T1000 (cell line): ENCODE results near the gene RAB34.
A peak's percentile ranks its signal among the peaks of the same experiment; 100 is the strongest.
"Not testable (repeated sequence)": the region's sequence is repeated elsewhere in the genome, so short reads cannot be mapped to it uniquely, and the experiment has no call there.

Source experiments
- DNase-seq: peaks from one replicate; lab custom pipeline; 2025; ENCODE audit warnings: mixed read lengths; lab: John Stamatoyannopoulos, UW

RAB34 gene

DNA sequence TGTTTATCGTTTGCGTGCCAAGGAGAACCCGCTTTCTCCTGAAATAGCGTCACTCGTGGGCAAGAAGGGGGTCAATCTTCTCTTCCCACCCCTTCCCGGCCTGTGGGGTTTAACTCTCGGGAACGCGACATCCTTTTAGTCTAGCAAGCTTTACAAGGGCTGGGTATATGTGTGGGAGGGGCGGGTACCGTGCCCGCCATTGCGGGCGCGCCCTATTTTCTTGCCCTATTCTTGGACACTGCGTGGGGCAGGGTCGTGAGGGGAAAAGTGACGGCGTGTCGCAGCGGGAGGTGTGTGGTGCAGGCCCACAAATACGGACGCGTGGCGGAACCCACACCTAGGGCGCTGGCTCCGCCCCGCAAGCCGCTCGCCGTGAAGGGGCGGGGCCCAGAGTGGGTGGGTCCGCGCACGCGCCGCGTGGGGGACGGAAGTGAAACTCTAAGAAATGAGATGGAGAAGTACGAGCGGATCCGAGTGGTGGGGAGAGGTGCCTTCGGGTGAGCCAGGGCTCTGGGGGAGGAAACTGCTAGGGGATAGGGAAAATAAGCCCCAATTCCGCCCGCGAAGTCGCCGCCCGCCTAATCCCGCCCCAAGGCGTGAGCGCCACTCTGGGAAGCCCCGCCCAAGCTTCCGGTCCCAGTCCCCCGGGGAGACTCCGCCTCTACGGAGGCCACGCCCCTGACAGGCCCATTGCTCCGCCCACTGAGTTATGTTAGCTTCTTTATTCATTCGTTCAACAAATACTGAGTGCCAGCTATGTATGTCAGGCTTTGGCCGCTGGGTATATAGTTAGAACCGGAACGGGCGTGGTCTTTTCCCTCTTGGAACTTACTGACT lies 10.9 kb upstream of the RAB34 start, which contains the start of gene NEK8:
Gene NEK8, plus strand, starts transcription at position 425 of the 837 bp plus-strand sequence. Its CDS starts 26 bp downstream, at position 451.
- peak; percentile 96 for DNase-seq

DNA sequence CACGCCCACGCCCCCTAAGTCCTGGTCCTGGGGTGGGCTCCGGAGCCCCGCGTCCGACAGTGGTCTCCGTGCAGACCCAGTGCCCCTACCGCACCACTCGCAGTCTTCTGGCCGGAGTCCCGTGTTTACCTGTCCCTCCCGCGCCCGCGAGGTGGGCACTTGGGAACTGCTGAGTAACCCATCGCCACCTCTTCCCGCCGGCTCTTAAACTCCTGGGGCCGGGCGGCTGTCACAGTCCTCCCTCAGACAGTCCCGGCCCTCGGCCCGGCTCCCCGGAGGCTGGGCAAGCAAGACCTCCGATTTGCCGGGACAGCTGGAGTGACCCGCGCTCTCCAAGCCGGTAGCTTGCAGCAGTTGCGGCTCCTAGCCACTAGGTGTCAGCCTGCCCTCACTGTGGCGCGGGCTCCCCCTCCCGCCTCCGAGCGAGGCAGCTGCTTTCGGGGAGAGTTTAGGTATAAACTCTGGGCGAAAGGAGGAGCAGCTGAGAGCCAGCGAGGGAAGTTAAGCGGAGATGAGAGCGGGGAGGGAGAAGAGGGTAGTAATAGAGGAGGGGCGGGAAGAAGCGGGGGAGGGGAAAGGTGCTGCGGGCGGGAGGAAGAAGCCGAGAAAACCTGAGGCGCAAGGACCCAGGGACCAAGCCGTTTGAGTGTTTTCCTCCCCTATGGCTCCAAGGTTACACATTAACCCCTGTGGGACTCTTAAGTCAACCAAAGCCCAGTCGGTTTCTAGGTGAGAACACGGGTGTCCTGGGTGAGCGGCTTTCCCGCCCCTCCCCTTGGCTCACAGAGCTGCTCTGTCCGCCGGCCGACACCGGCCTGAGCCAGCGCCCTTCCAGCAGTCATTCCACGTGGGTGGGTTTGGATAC lies 9.2 kb upstream of the RAB34 start:
- peak; percentile 94 for DNase-seq

DNA sequence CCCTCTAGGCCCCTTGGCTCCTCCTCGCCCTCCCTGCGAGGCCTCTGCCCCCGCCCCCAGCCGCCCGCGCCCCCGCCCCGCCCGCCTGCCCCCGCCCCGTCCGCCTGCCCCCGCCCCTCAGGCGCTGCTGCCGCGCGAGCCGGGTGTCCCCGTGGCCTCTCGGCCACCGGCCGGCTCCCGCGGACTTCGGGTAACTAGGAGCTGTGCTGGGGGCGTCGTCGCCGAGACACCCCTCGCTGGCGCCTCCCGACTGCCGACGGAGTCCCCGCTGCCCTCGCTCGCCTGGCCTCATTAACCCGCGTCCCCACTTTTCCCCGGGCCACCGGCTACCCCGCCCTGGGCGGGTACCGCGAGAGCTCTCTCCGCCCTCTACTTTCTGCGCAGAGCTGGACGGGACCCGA lies 8.6 kb upstream of the RAB34 start, which contains the start of gene TLCD1:
Gene TLCD1, minus strand, starts transcription at position 8 of the 401 bp plus-strand sequence. CDS start 136 bp downstream, outside the sequence.
- DNase-seq, result peak; percentile 80

DNA sequence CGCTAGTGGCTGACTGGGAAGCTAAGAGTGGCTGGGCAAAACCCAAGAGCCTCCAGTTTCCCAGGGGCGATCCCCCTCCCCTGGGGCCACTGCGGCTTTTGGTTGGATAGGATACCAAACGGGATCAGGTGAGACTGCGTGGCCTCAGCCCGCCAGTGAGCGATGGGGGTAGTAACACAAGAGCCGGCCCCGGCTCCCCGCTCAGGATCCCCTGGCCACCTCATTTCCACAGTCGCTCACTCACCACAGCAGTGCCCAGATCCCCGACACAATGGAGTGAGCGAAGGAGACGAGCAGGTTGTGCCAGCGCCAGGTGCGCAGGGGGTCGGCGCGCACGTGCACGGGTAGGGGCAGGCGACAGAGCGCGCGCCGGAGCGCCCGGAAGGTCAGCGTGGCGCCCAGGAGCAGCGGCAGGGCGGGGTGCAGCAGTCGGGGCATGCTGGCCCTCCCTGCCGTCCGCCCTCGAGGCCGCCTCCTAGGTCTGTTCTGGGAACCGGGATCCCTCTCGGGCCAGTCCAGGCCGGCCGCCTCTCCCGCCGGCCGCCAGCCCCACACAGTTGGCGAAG lies 8.1 kb upstream of the RAB34 start:
- DNase-seq, result no peak

DNA sequence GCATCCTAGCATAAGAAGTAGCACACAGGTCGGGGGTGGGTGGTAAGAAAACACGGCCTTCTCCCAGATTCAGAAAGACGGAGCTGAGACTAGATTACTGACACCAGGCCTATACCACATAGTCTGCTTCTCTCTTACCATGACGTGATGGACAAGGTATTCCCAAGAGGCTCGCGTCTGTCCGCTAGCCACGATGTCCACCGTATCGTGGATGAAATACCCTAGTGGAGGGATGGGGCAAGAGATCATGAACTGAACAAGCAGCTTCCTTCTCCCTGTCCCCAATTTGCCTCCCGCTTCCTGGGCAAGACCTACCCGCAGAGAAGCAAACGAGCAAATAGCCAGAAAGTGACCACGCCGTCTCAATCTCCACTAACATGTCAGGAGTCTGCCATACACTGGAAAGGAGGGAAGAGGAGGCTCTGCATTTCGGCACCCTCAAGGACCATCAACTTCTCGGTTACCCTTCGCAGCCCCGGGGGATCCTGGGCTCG lies 7.5 kb upstream of the RAB34 start:
- no peak for DNase-seq

DNA sequence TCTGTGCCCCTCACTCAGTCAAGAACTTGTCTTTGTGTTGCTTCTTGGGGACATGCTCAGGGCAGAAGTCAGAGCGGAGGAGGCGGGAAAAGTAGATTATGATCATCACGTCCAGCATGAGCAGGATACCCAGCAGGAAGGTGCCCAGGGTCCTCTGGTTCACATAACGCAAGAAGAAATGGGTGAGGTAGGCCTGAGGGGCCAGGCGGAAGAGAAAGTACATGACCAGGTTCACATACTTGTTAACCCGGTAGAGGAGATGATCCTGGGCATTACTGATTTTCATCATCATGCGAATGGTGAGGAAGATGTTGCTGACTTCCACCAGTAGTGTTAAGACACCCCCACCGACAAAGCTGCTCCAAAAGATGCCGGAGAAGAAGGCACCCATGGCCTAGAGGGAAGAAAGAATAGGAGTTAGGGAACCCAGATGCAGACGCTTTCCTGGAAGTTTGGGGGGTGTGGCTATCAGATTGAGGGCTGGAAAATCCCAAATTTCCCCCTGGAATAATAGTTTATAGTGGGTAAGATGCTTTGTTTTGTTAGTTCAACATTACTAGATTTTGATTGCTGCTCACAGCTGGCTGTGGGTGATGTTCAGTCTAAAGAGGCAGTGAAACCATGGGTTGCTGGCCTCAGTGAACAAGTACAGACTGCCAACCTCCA lies 7.0 kb upstream of the RAB34 start:
- no peak for DNase-seq

DNA sequence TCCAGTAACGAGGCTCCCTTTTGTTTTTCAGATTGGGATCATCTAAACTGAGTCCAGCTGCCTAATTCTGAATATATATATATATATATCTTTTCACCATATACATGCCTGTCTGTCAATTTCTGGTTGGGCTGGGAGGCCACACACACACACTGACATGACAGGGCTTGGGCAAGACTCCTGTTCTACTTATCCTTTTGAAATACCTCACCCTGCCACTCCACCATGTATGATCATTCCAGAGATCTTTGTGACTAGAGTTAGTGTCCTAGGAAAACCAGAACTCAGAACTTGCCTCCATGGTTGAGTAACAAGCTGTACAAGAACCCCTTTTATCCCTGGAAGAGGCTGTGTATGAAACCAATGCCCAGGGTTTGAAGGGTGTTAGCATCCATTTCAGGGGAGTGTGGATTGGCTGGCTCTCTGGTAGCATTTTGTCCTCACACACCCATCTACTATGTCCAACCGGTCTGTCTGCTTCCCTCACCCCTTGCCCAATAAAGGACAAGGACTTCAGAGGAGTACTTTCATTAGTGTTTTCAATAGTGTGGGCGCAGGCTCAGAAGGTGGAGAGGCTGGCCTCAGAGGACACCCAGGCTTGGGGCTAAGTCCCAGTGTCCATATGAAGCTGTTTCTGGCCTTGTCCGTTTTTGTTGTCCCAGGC lies 6.3 kb upstream of the RAB34 start:
- not testable (repeated sequence) for DNase-seq

DNA sequence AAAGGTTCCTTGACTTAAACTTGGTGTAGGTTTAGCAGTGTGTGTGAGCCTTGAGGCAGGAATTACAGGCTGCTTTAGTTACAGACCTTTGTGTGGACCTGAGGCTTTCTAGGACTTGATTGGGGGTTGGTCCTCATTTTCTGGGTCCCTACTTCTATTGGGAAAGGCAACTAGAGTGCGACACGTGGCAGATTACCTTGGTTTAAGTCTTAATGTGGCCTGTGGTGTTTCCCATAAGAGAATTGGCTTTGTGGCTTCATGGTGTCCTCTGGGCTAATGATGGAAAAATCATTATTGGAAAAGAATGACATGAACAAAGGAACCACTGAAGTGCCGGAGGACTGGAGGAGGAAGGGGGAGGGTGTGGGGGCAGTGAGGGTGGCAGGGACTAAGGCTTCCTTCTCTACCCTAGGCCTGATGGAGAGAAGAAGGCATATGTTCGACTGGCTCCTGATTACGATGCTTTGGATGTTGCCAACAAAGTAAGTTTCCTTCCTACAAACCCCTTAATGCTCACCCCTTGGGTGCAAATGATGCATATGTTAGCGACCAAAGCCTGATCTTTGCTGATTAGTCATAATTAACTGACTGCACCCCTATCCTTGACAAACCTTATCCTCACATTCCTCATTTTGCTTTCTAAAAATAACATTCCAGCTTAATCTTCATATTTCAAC lies 5.6 kb upstream of the RAB34 start:
- DNase-seq, result no peak

DNA sequence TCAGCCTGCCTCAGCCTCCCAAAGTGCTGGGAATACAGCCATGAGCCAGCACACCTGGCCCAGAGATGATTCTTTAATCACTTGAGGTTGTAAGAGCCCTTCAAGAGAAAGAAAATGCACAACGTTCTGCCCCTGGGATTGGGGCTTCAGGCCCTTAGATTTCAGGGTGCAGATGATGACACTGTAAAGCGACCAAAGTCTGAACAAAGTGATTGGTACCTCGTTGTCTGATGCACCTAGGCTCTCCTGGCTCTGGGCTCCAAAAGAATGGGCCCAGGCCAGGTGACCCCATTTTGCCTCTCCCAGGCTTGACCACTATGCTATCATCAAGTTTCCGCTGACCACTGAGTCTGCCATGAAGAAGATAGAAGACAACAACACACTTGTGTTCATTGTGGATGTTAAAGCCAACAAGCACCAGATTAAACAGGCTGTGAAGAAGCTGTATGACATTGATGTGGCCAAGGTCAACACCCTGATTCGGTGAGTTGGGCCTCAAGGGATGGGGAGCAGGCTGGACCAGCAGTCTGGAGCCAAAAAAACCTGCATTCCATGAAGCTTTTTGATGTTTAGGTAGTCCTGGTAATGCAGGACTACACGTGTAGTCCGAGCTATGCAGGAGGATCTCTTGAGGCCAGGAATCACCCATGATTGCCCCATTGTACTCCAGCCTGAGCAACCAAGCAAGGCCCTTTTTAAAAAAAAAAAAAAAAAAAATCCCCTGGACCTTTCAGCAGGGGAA lies 4.9 kb upstream of the RAB34 start:
- DNase-seq, result no peak

DNA sequence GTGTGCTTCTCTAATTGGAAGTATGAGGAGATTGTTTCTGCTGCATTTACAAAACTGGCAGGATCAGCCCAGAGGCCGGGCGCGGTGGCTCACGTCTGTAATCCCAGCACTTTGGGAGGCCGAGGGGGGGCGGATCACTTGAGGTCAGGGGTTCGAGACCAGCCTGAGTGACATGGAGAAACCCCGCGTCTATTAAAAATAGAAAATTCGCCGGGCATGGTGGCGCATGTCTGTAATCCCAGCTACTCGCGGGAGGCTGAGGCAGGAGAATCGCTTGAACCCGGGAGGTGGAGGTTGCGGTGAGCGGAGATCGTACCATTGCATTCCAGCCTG lies 3.3 kb upstream of the RAB34 start:
- not testable (repeated sequence) for DNase-seq

DNA sequence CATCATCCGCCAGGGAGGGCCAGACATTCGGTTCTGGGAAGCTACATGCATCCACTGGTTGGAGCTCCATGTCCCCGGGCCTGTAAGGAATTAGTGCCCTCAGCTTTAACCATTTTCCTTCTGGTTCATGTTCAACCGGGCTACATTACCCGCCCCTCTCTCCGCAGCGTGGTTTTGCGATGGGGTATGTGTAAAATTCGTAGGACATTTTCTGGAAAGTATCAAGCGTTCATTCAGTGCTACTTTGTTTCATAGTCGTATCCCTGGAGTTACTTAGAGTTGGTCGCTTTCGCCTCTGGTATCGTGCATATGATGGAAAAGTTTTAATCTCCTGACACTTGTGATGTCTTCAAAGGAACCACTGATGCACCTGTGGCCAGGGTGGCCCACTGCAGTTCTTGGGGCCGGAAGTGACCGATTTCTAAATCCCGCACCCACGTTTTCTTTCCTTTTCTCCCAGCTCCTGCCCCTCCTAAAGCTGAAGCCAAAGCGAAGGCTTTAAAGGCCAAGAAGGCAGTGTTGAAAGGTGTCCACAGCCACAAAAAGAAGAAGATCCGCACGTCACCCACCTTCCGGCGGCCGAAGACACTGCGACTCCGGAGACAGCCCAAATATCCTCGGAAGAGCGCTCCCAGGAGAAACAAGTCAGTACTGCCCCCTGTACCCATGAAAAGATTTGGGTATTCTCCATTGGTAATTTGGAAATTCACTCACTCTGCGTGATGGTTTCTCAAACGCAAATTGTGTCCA lies 2.8 kb upstream of the RAB34 start:
- DNase-seq, result no peak

DNA sequence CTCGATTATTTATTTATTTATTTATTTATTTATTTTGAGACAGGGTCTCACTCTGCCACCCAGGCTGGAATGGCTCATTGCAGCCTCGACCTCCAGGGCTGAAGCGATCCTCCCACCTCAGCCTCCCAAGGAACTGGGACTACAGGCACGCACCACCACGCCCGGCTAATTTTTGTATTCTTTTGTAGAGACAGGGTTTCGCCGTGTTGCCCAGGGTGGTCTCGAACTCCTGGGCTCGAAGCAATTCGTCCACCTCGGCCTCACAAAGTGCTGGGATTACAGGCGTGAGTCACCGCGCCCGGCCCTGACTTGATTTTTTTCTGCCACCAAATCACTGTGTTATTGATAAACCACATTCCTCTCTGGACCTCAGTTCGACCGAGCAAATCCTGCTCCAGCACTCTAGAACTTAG lies 1.4 kb upstream of the RAB34 start:
- DNase-seq, result no peak

DNA sequence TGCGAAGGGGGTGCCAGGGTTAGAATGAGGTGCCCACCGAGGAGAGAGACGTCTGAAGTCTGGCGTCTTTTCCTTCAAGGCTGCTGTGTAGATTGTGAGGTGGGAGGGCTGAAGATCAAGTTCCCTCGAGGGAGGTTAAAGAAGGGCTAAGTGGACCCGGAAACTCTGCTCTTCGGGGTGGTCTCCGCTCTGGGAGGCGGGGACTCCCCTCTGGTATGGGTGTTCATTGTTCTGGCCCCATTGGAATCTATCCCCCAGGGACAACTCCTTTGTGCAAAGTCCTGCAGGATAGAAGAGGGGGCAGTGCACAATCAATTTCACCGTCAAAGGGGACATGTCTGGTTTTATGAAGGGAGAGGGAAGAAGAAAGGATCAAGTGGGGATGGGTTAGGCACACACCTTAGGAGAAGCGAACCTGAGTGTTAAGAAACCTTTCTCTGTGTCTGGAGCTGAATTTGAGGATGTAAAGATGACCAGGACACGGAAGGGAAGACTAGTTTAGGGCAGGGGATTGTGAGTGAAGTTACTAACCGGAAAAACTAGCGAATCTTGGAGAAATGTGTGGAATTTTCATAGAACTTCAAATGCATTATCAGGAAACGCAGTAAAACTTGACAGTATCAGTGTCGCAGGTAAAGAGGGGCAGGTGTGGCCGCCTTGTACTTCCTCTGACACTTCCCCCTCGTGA lies 809 bp upstream of the RAB34 start:
- no peak for DNase-seq

DNA sequence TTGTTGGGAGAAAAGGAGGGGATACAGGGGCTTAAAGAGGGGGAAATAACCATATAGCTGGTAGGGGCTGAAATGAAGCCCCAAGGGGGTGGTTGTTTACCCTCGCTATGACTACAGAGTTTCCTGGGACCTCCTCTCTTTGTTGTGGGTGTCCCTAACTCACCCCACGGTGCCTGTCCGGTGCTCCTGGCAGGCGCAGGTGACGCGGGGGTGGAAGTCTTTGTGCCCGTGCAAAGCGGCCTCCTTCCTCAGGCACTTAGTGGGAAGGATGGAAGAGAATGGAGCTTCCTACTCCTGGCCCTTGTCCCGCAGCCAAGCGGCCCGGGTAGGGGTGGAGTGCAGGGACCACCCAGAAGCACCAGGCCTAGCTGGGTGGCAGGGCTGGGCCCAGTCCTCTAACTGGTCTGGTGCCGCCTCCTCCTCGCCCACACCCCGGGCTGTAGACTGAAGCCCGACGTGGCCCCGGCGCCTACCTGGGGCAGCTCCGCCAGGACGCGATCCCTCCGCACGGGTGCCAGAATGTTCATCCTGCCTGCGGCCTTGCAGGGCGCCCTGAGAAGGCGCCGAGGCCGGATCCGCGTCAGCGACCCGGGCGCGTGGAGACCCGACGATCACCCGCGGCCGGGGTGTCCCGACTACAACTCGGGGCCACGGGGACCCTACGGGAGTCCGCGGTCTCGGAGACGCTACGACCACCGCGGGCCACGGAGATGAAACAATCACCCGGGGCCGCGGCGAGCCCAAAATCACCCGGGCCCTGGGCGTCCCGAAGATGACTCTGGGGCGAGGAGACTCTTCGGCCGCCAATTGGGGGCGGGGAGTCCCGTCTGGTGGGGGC lies 709 bp downstream of the RAB34 start:
- no peak for DNase-seq

DNA sequence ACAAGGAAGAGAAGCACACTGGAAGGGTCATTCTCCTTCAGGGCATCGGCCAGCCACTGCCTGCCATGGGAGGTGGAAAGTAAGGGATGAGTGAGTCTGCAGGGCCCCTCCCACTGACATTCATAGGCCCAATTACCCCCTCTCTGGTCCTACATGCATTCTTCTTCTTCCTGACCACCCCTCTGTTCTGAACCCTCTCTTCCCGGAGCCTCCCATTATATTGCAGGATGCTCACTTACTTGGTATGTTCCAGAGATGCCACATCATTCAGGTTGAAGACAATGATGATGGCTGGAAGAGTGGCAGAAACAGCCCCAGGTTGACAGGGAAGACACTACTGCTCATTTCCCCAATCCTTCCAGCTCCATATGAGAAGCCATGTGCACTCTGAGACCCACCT lies 2.5 kb downstream of the RAB34 start:
- no peak for DNase-seq

DNA sequence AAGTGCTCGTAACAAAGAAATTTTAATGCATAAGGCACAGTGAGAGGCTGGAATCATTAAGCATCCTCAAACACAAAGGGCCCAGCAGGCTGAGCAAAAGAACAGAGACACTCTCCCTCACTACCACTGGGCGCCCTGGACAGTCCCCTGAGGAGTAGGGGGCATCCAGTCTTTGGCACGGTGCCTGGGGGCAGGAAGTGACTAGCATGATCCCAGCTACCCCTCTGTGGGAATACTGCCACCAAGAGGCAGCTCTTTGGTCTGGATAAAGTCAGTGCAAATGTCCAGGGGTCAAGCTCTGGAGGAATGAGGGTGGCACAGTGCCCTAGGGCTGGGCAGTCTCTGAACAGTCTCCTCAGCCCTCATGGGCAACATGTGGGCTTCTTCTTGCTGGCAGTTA lies 3.4 kb downstream of the RAB34 start:
- DNase-seq, result no peak

DNA sequence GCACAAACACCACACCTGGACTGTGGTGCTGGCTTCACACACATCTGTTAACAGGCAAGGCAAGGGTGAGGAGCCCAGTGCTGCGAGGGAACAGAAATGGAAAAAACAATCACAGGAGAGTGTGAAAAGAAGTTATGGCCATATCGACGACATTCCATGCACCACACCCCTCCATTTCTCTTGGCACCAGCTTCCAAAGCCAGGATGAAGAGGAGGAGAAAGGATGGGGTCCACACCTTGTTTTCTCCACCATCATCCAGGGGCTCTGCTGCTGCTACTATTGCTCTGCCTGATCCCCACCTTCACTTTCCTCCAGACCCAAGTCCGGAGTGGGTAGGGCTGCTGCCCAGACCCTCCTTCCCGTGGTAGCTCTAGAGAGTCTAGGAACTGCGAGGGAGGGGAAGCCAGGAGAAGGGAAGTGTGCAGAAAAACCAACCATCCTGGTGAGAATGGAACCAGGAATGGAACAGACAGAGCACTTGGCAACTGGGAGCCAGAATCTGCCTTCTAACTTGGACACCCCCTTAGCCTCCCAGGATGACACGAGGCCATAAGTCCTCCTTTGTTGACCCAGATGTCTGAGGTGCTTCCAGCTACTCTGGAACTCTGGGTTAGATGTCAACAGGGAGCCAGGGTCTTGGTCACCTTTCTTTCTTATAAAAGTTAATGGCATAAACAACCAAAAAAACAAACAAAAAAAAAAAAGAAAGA lies 4.8 kb downstream of the RAB34 start:
- DNase-seq, result no peak
